Astrocyte (in vitro differentiated cells and primary cell): ENCODE results near the gene HK3. TPM values are rescaled to one million over a fixed set of nuclear protein-coding genes. Genes with fewer than 3 reads are reported as not detected.

ENCODE experiments used
- DNase-seq: peaks from one replicate; pipeline ENCODE4 v3.0.0-alpha.2; 2010; ENCODE audit warnings: low read depth
- FAIRE-seq: peaks from 2 replicates; lab custom pipeline; 2011; peaks lifted over from hg19 to GRCh38; lab: Jason Lieb, UNC
- H2AFZ ChIP-seq: 2 replicates; pipeline ENCODE4 v1.6.0; 2012; ENCODE audit warnings: low read depth, low read length, inconsistent platforms
- H3K27ac ChIP-seq: 2 replicates; pipeline ENCODE4 v1.5.1; 2011; ENCODE audit warnings: low read depth, low read length, inconsistent platforms
- H3K27me3 ChIP-seq: 2 replicates; pipeline ENCODE4 v1.6.0; 2011; ENCODE audit warnings: low read length, inconsistent platforms; ENCODE audit not compliant: insufficient read depth
- H3K36me3 ChIP-seq: 2 replicates; pipeline ENCODE4 v1.5.1; 2011; ENCODE audit warnings: low read length, inconsistent platforms; ENCODE audit not compliant: insufficient read depth
- H3K4me1 ChIP-seq: 2 replicates; pipeline ENCODE4 v1.5.1; 2011; ENCODE audit warnings: low read length, inconsistent platforms; ENCODE audit not compliant: insufficient read depth
- H3K4me2 ChIP-seq: 2 replicates; pipeline ENCODE4 v1.6.0; 2012; ENCODE audit warnings: low read length, inconsistent platforms
- H3K4me3 ChIP-seq: 2 replicates; pipeline ENCODE4 v1.5.1; 2011; ENCODE audit warnings: low read depth, mild to moderate bottlenecking, low read length, inconsistent platforms; ENCODE audit not compliant: insufficient read depth
- H3K79me2 ChIP-seq: 2 replicates; pipeline ENCODE4 v1.6.0; 2012; ENCODE audit warnings: mild to moderate bottlenecking, low read length, inconsistent platforms; ENCODE audit not compliant: insufficient read depth
- H3K9ac ChIP-seq: 2 replicates; pipeline ENCODE4 v1.6.0; 2012; ENCODE audit warnings: mild to moderate bottlenecking, low read length, inconsistent platforms
- H3K9me3 ChIP-seq: 2 replicates; pipeline ENCODE4 v1.5.1; 2012; ENCODE audit warnings: low read depth, mild to moderate bottlenecking, low read length, inconsistent platforms; ENCODE audit not compliant: insufficient read depth
- H4K20me1 ChIP-seq: 2 replicates; pipeline ENCODE4 v1.6.0; 2012; ENCODE audit warnings: low read length, inconsistent platforms; ENCODE audit not compliant: insufficient read depth
- H3K27ac Mint-ChIP-seq: one replicate; pipeline ENCODE4 v1.8.0; 2021; ENCODE audit warnings: mild to moderate bottlenecking, mixed read lengths; ENCODE audit not compliant: unreplicated experiment
- H3K27me3 Mint-ChIP-seq: one replicate; pipeline ENCODE4 v1.8.0; 2021; ENCODE audit warnings: low read depth, mixed read lengths; ENCODE audit not compliant: unreplicated experiment
- H3K36me3 Mint-ChIP-seq: one replicate; pipeline ENCODE4 v1.8.0; 2021; ENCODE audit warnings: low read depth, mixed read lengths; ENCODE audit not compliant: unreplicated experiment
- H3K4me1 Mint-ChIP-seq: one replicate; pipeline ENCODE4 v1.8.0; 2021; ENCODE audit warnings: low read depth, mixed read lengths; ENCODE audit not compliant: unreplicated experiment
- H3K4me3 Mint-ChIP-seq: one replicate; pipeline ENCODE4 v1.8.0; 2021; ENCODE audit warnings: mild to moderate bottlenecking, moderate library complexity, mixed read lengths; ENCODE audit not compliant: unreplicated experiment
- H3K9me3 Mint-ChIP-seq: one replicate; pipeline ENCODE4 v1.8.0; 2021; ENCODE audit warnings: mild to moderate bottlenecking, mixed read lengths; ENCODE audit not compliant: unreplicated experiment
- CTCF ChIP-seq: IDR thresholded peaks from 2 replicates; pipeline ENCODE4 v1.5.1; 2011; ENCODE audit warnings: low read depth, mild to moderate bottlenecking, inconsistent platforms, low read length, moderate library complexity; ENCODE audit not compliant: insufficient read depth
- EZH2 ChIP-seq: IDR thresholded peaks from 2 replicates; pipeline ENCODE4 v1.6.1; 2012; ENCODE audit warnings: mild to moderate bottlenecking, low read length, inconsistent platforms; ENCODE audit not compliant: insufficient read depth
- total RNA-seq: library from RNA; stranded (reverse); gene quantifications from 2 replicates; pipeline ENCODE4 v1.2.1, GENCODE V29; 2021

The HK3 gene
- total RNA-seq, 1 donor from 2014 or later = not detected

DNA sequence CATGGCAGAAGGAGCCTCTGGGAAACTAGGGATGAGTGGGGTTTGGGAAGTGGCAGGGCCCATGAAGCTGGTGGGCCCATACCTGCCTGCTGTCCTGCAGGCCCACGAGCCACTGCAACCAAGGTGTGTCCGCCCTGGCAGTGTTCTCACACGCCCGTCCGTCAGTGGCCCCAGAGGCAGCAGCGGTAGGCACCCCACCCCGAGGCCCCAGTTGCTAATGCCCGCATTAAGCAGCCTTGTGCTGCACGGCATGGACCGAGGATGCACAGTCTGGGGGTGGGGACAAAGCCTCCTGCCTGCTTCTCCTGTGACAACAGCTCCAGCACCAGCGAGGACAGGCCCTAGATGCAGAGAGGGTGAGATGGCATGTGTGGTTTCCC lies 41.3 kb downstream of the HK3 start:
- no peak overlapping the region for H3K27ac Mint-ChIP-seq

GRCh38 chr5:176857216-176857893 lies 41.8 kb downstream of the HK3 start:
- Mint-ChIP-seq H3K27me3 (peaks cover 56% of the 10 kb centered on the region), H3K9me3 (no peaks in the 10 kb centered on the region)
- FAIRE-seq = no peak

More for the DNA sequence above, 41.3 kb downstream of the HK3 start:
- H3K36me3 Mint-ChIP-seq = no peaks in the 10 kb centered on the region
- Histone ChIP-seq H3K9ac (no peak overlapping the region), H2AFZ (no peak overlapping the region), H3K27me3 (peaks cover 12% of the 10 kb centered on the region), H3K27ac (no peak overlapping the region), H3K9me3 (no peaks in the 10 kb centered on the region), H3K4me2 (no peak overlapping the region), H3K79me2 (no peaks in the 10 kb centered on the region), H3K4me1 (no peaks in the 10 kb centered on the region), H3K36me3 (no peaks in the 10 kb centered on the region), H4K20me1 (no peaks in the 10 kb centered on the region), H3K4me3 (no peak overlapping the region)
- H3K9me3 Mint-ChIP-seq = no peaks in the 10 kb centered on the region
- no peak for FAIRE-seq
- peaks cover 5% of the 10 kb centered on the region for H3K4me1 Mint-ChIP-seq
- H3K4me3 Mint-ChIP-seq = no peak overlapping the region
- DNase-seq = no peak
- TF ChIP-seq CTCF (no peak), EZH2 (no peak)
- peaks cover 52% of the 10 kb centered on the region for H3K27me3 Mint-ChIP-seq

More at GRCh38 chr5:176857216-176857893, 41.8 kb downstream of the HK3 start:
- no peak for TF ChIP-seq CTCF
- TF ChIP-seq EZH2 = peak; percentile 13
- no peak overlapping the region for H2AFZ ChIP-seq
- no peak overlapping the region for H3K9ac ChIP-seq
- Mint-ChIP-seq H3K27ac (no peak overlapping the region), H3K4me3 (no peak overlapping the region), H3K36me3 (no peaks in the 10 kb centered on the region), H3K4me1 (peaks cover 4% of the 10 kb centered on the region)
- H3K79me2 ChIP-seq = no peaks in the 10 kb centered on the region
- no peaks in the 10 kb centered on the region for H3K9me3 ChIP-seq
- no peaks in the 10 kb centered on the region for H3K4me1 ChIP-seq
- DNase-seq = no peak
- no peak overlapping the region for H3K4me3 ChIP-seq
- H3K27me3 ChIP-seq = peaks cover 11% of the 10 kb centered on the region
- no peak overlapping the region for H3K27ac ChIP-seq
- no peaks in the 10 kb centered on the region for H3K36me3 ChIP-seq
- H4K20me1 ChIP-seq = no peaks in the 10 kb centered on the region
- no peak overlapping the region for H3K4me2 ChIP-seq
